DOHH2 (cell line): Measurements from ENCODE around the gene PARVB.

Experiments
- H3F3A ChIP-seq: fragments of 200-600 bp; sonication (generic), shearing (Covaris generic); 2 replicates; pipeline ENCODE4 v1.6.0; 2016; ENCODE audit warnings: antibody characterized with exemption, mild to moderate bottlenecking; ENCODE audit not compliant: control insufficient read depth, insufficient read depth
- H3K27ac ChIP-seq: fragments of 200-600 bp; sonication (generic); 2 replicates; pipeline ENCODE4 v1.5.1; 2014; ENCODE audit warnings: low read depth, mild to moderate bottlenecking, low read length, moderate library complexity
- H3K27me3 ChIP-seq: fragments of 200-600 bp; sonication (generic); 2 replicates; pipeline ENCODE4 v1.6.1; 2014; ENCODE audit warnings: mild to moderate bottlenecking, low read length, mixed read lengths; ENCODE audit not compliant: control insufficient read depth
- H3K36me3 ChIP-seq: fragments of 200-600 bp; sonication (generic); 2 replicates; pipeline ENCODE4 v1.6.1; 2014; ENCODE audit warnings: mild to moderate bottlenecking, low read length, moderate library complexity, mixed read lengths; ENCODE audit not compliant: control insufficient read depth
- H3K4me1 ChIP-seq: fragments of 200-600 bp; sonication (generic); 2 replicates; pipeline ENCODE4 v1.6.1; 2014; ENCODE audit warnings: mild to moderate bottlenecking, low read length, mixed read lengths; ENCODE audit not compliant: control insufficient read depth
- H3K4me2 ChIP-seq: fragments of 200-600 bp; sonication (generic); 2 replicates; pipeline ENCODE4 v1.6.0; 2014; ENCODE audit warnings: mild to moderate bottlenecking, low read length, moderate library complexity
- H3K4me3 ChIP-seq: fragments of 200-600 bp; sonication (generic); 2 replicates; pipeline ENCODE4 v1.5.1; 2014; ENCODE audit warnings: mild to moderate bottlenecking, low read length, mixed read lengths
- H3K79me2 ChIP-seq: fragments of 200-600 bp; sonication (generic); 2 replicates; pipeline ENCODE4 v1.6.1; 2014; ENCODE audit warnings: mild to moderate bottlenecking, low read length, mixed read lengths; ENCODE audit not compliant: control insufficient read depth
- H3K9me2 ChIP-seq: fragments of 200-600 bp; sonication (generic); replicated peaks from 2 replicates; pipeline ENCODE4 v1.6.1; 2014; ENCODE audit warnings: mild to moderate bottlenecking, low read length, mixed read lengths; ENCODE audit not compliant: control insufficient read depth
- H3K9me3 ChIP-seq: fragments of 200-600 bp; sonication (generic); 2 replicates; pipeline ENCODE4 v1.6.1; 2014; ENCODE audit warnings: antibody characterized with exemption, low read length, mixed read lengths; ENCODE audit not compliant: control insufficient read depth, insufficient read depth
- H4K20me1 ChIP-seq: fragments of 200-600 bp; sonication (generic); 2 replicates; pipeline ENCODE4 v1.6.0; 2014; ENCODE audit warnings: low read depth, mild to moderate bottlenecking, antibody characterized with exemption, low read length, moderate library complexity; ENCODE audit not compliant: control insufficient read depth, insufficient read depth
- EZH2phosphoT487 ChIP-seq: fragments of 200-600 bp; sonication (generic); IDR thresholded peaks from 2 replicates; pipeline ENCODE4 v1.6.1; 2017; ENCODE audit warnings: borderline replicate concordance, mild to moderate bottlenecking, antibody characterized with exemption, low read length, moderate library complexity, mixed read lengths
- TF ChIP-seq, protein P1 (sequence below): fragments of 200-600 bp; sonication (generic); IDR thresholded peaks from one replicate; pipeline ENCODE4 v1.5.1; 2014; ENCODE audit warnings: antibody characterized with exemption, mild to moderate bottlenecking, low read depth, low read length; ENCODE audit not compliant: poor library complexity, severe bottlenecking

Gene PARVB

DNA sequence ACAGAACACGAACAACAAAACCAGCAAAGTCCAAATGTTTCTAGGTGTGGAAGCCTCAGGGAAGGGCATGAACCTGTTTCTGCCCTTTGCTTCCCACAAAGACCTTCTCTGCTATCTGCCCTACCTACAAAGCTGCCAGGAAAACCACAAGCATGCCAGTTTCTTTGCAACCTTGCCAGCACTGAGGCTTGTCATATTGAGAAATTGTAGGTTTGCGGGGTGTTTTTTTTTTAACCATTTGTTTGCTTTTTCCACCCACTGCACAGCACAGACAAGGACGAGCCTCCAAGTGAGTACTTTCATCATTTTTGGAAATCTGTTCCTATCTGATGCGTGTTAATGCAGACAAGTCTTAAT, 169.4 kb downstream of the PARVB start:
- H3K4me3 ChIP-seq: no peak overlapping the region
- H3K79me2 ChIP-seq: no peaks in the 10 kb centered on the region
- no peak for TF ChIP-seq EZH2phosphoT487
- TF ChIP-seq, protein P1, sequence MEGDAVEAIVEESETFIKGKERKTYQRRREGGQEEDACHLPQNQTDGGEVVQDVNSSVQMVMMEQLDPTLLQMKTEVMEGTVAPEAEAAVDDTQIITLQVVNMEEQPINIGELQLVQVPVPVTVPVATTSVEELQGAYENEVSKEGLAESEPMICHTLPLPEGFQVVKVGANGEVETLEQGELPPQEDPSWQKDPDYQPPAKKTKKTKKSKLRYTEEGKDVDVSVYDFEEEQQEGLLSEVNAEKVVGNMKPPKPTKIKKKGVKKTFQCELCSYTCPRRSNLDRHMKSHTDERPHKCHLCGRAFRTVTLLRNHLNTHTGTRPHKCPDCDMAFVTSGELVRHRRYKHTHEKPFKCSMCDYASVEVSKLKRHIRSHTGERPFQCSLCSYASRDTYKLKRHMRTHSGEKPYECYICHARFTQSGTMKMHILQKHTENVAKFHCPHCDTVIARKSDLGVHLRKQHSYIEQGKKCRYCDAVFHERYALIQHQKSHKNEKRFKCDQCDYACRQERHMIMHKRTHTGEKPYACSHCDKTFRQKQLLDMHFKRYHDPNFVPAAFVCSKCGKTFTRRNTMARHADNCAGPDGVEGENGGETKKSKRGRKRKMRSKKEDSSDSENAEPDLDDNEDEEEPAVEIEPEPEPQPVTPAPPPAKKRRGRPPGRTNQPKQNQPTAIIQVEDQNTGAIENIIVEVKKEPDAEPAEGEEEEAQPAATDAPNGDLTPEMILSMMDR: no peak
- H3F3A ChIP-seq: no peaks in the 10 kb centered on the region
- H3K9me2 ChIP-seq: no peaks in the 10 kb centered on the region
- peaks cover 56% of the 10 kb centered on the region for H3K4me1 ChIP-seq
- H3K36me3 ChIP-seq: no peaks in the 10 kb centered on the region
- H3K27ac ChIP-seq: no peak overlapping the region
- H3K4me2 ChIP-seq: no peak overlapping the region
- H4K20me1 ChIP-seq: no peaks in the 10 kb centered on the region
- H3K9me3 ChIP-seq: no peaks in the 10 kb centered on the region
- H3K27me3 ChIP-seq: peaks cover 9% of the 10 kb centered on the region; the same call in 1 of the 2 replicates

DNA sequence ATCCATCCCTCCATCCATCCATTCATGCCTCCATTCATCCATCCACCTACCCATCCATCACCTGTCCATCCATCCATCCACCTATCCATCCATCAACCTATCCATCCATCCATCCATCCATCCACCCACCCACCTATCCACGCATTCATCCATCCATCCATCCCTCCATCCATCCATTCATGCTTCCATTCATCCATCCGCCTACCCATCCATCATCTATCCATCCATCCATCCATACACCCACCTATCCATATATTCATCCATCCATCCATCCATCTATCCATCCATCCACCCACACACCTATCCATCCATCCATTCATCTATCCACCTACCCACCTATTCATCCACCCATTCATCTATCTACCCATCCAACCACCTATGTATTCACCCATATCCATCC, 170.5 kb downstream of the PARVB start:
- Histone ChIP-seq H3K27me3 (peaks cover 9% of the 10 kb centered on the region; the same call in 1 of the 2 replicates), H3K9me3 (no peaks in the 10 kb centered on the region), H3K9me2 (no peaks in the 10 kb centered on the region), H3K4me1 (peaks cover 48% of the 10 kb centered on the region), H3K4me3 (no peak overlapping the region), H3K27ac (no peak overlapping the region), H3K4me2 (peak overlapping the region; percentile 33; the same call in 1 of the 2 replicates), H3F3A (no peaks in the 10 kb centered on the region), H3K36me3 (no peaks in the 10 kb centered on the region), H3K79me2 (no peaks in the 10 kb centered on the region), H4K20me1 (no peaks in the 10 kb centered on the region)
- TF ChIP-seq EZH2phosphoT487: no peak
- TF ChIP-seq, protein P1: no peak

DNA sequence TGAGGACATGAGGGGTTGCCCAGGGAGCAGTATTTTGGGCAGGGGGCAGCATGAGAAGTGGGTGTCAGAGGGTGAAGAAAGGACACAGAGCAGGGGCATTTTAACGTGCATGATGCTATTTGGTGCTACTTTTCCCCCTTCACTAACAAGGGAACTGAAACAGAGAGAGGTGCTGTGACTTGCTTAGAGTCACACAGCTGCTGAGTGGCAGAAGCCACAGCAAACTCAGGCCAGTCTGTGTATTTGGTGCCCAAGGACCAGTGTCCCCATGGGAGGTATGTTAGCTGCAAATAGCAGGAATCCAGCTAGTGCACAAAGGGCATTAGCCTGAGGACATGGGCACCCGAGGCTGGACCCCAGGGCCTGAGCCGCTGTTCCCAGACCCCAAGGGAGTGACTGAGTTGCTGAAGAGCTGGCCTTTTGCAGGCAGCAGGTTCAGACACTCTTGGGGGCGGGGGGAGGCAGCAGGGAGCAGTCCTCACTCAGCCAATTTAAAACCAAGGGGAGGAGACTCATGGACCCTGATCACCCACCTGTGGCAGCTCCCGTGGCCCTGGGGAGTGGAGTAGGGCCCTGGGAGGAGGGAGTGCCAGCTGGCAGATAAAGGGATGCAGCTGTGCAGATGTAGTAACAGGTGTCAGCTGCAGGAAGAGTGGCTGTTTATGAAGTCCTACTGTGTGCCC, 171.2 kb downstream of the PARVB start:
- Histone ChIP-seq H3K27me3 (peaks cover 7% of the 10 kb centered on the region; the same call in 1 of the 2 replicates), H3K36me3 (no peaks in the 10 kb centered on the region), H3K9me3 (no peaks in the 10 kb centered on the region), H3K4me2 (peak overlapping the region; percentile 33), H4K20me1 (no peaks in the 10 kb centered on the region), H3K4me3 (no peak overlapping the region), H3K79me2 (no peaks in the 10 kb centered on the region), H3K4me1 (peaks cover 47% of the 10 kb centered on the region), H3K9me2 (no peaks in the 10 kb centered on the region), H3F3A (no peaks in the 10 kb centered on the region), H3K27ac (no peak overlapping the region)
- TF ChIP-seq, protein P1: no peak
- TF ChIP-seq EZH2phosphoT487: no peak
